Activated effector memory CD4-positive, alpha-beta T cell treated with Interleukin-2 at 50 U/mL for 16 hours (primary cell): ENCODE results near the gene MIB1.

Experiments used
- DNase-seq: peaks from one replicate; pipeline ENCODE4 v3.0.0-alpha.2; 2020

MIB1 gene

DNA sequence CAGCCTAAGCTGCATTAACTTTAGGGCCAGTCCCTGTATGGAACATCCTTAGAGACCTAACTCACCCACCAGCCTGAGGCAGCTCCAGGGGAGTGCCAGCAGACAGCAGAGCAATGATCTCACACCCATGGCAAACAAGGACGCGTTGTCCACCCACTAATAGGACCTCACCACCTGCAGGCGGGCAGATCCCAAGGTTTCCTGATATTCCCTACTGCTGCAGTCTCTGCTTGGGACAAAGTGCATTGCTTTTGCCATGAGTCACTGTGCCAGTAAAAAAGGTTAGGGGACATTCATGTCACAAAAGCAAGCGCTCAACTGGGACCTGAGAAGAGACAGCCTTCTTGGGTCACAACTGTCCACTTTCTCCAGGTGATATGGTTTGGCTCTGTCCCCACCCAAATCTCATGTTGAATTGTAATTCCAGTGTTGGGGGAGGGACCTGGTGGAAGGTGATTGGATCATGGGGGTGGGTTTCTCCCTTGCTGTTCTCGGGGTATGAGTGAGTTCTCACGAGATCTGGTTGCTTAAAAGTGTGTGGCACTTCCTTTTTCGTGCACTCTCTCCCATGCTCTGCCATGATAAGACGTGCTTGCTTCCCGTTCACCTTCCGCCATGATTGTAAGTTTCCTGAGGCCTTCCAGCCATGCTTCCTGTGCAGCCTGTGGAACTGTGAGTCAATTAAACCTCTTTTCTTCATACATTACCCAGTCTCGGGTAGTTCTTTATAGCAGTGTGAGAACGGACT is 160.2 kb downstream of the MIB1 start:
- DNase-seq: no peak

DNA sequence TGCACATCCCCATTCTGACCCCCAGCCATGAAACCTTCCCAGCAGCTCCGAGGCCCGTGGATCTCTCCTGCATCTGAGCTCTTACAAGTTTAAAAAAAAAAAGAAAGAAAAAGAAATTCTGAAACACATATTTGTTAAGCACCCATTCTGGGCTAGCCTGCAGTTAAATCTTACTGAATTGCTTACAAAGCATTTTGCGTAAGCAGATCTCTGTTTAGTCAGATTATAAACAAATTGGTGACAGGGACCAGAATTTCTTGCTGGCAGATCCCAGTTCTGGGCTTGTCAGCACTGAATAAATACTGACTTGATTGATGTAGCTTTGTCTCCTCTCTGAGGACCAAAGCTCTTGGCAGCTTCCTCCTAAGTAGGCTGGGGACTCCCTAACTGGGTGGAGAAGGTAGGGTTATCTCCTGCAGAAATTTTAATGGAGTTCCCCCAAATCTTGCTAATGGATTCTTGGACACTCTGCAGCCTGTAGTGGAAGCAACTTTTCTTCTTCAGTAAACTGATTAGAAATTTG is 160.9 kb downstream of the MIB1 start:
- DNase-seq: no peak

DNA sequence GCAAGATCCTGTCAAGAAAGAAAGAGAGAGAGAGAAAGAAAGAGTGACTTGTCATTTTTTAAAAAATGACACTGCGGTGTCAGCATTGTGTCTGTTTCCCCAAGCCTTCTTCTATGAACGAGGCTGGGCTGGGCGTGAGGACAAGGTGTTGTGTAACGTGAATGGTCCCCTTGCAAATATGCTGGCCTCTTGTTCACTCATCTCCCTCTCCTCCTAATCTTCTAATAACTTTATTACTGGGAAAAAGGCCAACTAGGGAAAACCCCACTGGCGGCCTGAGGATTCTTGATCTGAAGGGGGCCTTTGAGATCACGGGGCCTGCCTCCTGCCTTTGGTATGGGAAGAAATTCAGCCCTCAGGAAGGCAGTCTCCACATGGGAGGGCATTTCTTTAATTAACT is 163.1 kb downstream of the MIB1 start:
- DNase-seq: no peak

- DNase-seq: no peak
Observed at GRCh38 chr18:21904856-21905255, 164.3 kb downstream of the MIB1 start.

DNA sequence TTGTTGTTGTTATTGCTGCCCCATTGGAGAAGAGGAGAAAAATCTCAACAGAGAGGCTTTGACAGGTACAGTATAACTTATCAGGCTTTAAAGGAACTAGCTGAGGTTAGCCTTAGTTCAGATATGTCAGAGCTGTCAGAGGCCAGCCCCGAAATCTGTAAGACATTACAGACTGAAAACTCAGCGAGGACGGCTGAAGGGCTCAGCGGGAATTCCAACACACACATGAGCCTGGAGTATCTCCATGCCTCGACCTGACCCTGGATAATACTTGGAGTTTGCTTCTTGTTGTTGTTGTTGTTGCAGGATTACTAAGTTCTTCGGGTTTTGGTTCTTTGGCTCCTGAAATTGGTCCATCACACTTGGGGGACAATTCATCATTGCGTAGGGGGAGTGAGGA is 166.9 kb downstream of the MIB1 start:
- DNase-seq: no peak

GRCh38 chr18:21908711-21909110 is 168.1 kb downstream of the MIB1 start:
- no peak for DNase-seq

DNA sequence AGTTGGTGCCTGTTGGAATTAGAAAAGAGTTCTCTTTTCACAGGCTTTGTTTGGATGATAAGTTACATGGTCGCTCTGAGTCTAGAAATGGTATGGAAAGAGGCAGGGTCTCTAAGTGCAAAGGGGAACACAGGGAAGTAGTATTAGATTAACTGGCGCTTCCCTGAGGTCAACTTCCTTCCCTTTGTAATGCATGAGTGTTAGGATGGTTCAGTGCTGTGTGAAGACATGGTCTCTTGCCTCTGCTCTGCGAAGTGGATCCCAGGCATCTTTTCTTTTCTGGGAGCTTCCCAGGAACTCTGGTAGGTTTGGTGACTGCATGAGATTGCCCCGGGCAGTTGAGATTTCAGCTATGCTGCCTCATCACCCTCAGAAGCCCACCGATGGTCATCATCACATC is 170.3 kb downstream of the MIB1 start:
- no peak for DNase-seq

DNA sequence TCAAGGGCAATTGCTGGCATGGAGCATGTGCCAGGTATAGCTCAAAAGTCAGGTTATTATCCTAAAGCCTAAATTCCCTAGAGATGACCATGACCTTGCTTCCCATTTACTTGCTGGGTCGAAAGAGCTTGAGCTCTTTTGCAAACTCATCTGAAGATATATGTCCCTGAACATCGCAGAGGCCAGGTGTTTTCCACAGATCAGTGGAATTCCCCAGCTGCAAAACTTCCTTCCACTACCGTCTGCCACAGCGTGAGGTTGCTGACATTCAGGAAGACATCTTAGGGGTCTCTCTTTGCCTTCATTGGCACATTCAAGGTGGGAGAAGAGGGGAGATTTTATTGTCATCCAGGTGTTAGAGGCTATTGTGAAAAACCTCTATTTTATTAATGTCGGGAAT is 171.0 kb downstream of the MIB1 start:
- DNase-seq: no peak

- no peak for DNase-seq
Observed at GRCh38 chr18:21912339-21913239, 172.0 kb downstream of the MIB1 start.

GRCh38 chr18:21914739-21915319 is 174.2 kb downstream of the MIB1 start:
- no peak for DNase-seq

GRCh38 chr18:21915546-21915945 is 175.0 kb downstream of the MIB1 start:
- no peak for DNase-seq

- no peak for DNase-seq
Observed at GRCh38 chr18:21916594-21916993, 176.0 kb downstream of the MIB1 start.

DNA sequence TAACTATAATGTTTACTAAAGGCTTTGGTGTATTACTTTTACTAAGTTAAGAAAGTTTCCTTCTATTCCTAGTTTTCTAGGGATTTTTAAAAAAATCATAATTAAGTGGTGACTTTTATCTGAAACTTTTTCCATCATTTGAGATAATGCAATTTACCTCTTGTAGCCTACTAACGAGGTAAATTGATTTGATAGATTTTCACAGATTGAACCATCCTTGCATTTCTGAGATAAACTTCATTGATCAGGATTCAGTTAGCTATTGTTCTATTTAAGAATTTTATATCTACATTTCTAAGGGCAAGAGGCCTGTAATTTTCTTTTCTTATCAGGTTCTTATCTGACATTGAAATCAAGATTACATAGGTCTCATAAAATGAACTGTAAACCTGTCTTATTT is 178.1 kb downstream of the MIB1 start:
- no peak for DNase-seq
